Progenitor cell of endocrine pancreas (in vitro differentiated cells): Measurements from ENCODE around the gene CCDC171. TPM values are rescaled to one million over a fixed set of nuclear protein-coding genes. Genes with fewer than 3 reads are reported as not detected.

Experiments used
- DNase-seq: peaks from one replicate; pipeline ENCODE4 v3.0.0; 2021; ENCODE audit warnings: low spot score; ENCODE audit not compliant: unreplicated experiment
- H3K27ac Mint-ChIP-seq: 2 replicates; pipeline ENCODE4 v1.8.0; 2021; ENCODE audit warnings: mild to moderate bottlenecking, moderate library complexity, mixed read lengths
- H3K27me3 Mint-ChIP-seq: 2 replicates; pipeline ENCODE4 v1.8.0; 2021; ENCODE audit warnings: mixed read lengths
- H3K36me3 Mint-ChIP-seq: 2 replicates; pipeline ENCODE4 v1.8.0; 2022; ENCODE audit warnings: mixed read lengths; ENCODE audit not compliant: insufficient read depth
- H3K4me1 Mint-ChIP-seq: 2 replicates; pipeline ENCODE4 v1.8.0; 2021; ENCODE audit warnings: low read depth, mixed read lengths
- H3K4me3 Mint-ChIP-seq: 2 replicates; pipeline ENCODE4 v1.8.0; 2021; ENCODE audit warnings: low read depth, mild to moderate bottlenecking, moderate library complexity, mixed read lengths
- H3K9me3 Mint-ChIP-seq: 2 replicates; pipeline ENCODE4 v1.8.0; 2021; ENCODE audit warnings: low read depth, mixed read lengths
- total RNA-seq: library from RNA; stranded (reverse); gene quantifications from 2 replicates; pipeline ENCODE4 v1.2.1, GENCODE V29; 2021
- TF ChIP-seq, protein P1 (sequence below): fragments of 200-600 bp; sonication (generic); IDR thresholded peaks from one replicate; pipeline ENCODE4 v1.5.0; 2021; ENCODE audit warnings: antibody characterized with exemption, mild to moderate bottlenecking; ENCODE audit not compliant: unreplicated experiment

The CCDC171 gene
- total RNA-seq, 1 donor from 2014 or later = 5.1 TPM

DNA sequence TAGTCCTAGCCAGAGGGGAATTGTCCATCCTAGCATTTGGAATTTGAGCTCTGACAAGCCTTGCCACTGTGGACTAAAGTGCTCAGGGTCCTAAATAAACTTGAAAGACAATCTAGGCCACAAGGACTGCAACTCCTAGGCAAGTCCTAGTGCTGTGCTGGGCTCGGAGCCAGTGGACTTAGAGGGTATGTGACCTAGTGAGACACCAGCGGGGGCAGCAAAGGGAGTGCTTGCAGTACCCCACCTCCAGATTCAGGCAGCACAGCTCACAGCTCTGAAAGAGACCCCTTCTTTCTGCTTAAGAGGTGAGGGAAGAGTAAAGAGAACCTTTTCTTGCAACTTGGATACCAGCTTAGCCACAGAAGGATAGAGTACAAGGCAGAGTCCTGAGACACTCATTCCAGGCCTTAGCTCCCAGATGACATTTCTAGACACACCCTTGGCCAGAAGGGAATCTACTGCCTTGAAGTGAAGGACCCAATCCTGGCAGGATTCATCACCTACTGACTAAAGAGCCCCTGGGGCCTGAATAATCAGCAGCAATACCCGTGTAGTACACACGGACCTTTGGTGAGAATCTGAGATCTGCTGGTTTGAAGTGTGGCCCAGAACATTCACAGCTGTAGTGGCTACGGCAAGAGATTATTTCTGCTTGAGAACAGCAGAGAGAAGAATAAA is 164.6 kb downstream of the CCDC171 start:
- TF ChIP-seq, protein P1, sequence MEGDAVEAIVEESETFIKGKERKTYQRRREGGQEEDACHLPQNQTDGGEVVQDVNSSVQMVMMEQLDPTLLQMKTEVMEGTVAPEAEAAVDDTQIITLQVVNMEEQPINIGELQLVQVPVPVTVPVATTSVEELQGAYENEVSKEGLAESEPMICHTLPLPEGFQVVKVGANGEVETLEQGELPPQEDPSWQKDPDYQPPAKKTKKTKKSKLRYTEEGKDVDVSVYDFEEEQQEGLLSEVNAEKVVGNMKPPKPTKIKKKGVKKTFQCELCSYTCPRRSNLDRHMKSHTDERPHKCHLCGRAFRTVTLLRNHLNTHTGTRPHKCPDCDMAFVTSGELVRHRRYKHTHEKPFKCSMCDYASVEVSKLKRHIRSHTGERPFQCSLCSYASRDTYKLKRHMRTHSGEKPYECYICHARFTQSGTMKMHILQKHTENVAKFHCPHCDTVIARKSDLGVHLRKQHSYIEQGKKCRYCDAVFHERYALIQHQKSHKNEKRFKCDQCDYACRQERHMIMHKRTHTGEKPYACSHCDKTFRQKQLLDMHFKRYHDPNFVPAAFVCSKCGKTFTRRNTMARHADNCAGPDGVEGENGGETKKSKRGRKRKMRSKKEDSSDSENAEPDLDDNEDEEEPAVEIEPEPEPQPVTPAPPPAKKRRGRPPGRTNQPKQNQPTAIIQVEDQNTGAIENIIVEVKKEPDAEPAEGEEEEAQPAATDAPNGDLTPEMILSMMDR = no peak
- no peak for DNase-seq
- Mint-ChIP-seq H3K27me3 (no peaks in the 10 kb centered on the region), H3K27ac (no peak overlapping the region), H3K4me1 (no peaks in the 10 kb centered on the region), H3K36me3 (no peaks in the 10 kb centered on the region), H3K9me3 (no peaks in the 10 kb centered on the region), H3K4me3 (no peak overlapping the region)

DNA sequence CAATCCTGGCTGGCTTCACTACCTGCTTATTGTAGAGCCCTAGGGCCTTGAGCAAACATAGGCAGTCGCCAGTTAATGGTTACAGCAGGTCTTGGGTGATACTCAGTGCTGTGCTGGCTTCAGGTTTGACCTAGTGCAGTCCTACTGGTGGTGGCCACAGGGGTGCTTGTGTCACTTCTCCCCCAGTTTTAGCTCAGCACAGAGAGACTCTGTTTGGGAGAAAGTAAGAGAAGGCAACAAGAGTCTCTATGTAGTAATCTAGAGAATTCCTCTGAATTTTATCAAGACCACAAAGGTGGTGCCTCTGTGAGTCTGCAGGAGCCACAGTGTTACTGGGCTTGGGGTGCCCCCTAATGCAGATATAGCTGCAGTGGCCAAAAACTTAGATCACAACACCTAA is 165.6 kb downstream of the CCDC171 start:
- DNase-seq = no peak
- H3K9me3 Mint-ChIP-seq = no peaks in the 10 kb centered on the region
- H3K4me3 Mint-ChIP-seq = no peak overlapping the region
- TF ChIP-seq, protein P1 = no peak
- no peaks in the 10 kb centered on the region for H3K27me3 Mint-ChIP-seq
- no peak overlapping the region for H3K27ac Mint-ChIP-seq
- peaks cover 3% of the 10 kb centered on the region for H3K4me1 Mint-ChIP-seq
- no peaks in the 10 kb centered on the region for H3K36me3 Mint-ChIP-seq

DNA sequence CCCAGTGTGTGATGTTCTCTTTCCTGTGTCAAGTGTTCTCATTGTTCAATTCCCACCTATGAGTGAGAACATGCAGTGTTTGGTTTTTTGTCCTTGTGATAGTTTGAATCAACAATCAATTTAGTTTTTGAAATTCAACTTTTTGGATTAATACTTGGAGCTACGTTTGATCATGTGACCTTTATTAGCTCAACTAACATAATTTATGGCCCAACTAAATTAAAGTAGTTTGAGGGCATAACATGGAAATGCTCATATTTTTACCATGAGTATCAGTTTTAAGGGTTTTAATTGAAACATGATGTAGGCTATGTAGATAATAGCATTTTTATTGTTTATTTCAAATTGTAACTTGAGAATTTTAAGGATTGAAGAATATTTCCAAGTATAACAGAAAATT is 168.0 kb downstream of the CCDC171 start:
- TF ChIP-seq, protein P1 = no peak
- H3K4me1 Mint-ChIP-seq = peaks cover 3% of the 10 kb centered on the region
- no peaks in the 10 kb centered on the region for H3K36me3 Mint-ChIP-seq
- no peaks in the 10 kb centered on the region for H3K9me3 Mint-ChIP-seq
- DNase-seq = no peak
- H3K4me3 Mint-ChIP-seq = no peak overlapping the region
- no peaks in the 10 kb centered on the region for H3K27me3 Mint-ChIP-seq
- no peak overlapping the region for H3K27ac Mint-ChIP-seq

DNA sequence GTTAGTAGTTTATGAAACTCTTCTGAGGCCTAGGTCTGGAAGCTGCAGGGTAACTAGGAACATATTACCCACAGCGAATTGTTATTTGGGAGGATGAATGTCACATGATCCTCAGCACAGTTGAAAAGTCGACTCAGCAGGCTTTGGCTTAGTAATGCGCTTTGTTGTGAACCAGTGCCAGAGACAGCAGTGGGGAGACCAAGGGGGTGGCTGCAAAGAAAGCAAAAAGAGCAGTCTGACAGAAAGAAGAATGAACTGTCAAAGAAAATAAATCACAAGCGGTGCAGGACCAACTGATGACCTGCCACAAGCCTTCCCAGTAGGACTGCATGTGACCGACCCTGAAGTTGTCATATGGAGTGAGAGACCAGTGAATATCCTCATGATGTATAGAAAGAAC is 170.0 kb downstream of the CCDC171 start:
- TF ChIP-seq, protein P1 = no peak
- H3K9me3 Mint-ChIP-seq = no peaks in the 10 kb centered on the region

DNA sequence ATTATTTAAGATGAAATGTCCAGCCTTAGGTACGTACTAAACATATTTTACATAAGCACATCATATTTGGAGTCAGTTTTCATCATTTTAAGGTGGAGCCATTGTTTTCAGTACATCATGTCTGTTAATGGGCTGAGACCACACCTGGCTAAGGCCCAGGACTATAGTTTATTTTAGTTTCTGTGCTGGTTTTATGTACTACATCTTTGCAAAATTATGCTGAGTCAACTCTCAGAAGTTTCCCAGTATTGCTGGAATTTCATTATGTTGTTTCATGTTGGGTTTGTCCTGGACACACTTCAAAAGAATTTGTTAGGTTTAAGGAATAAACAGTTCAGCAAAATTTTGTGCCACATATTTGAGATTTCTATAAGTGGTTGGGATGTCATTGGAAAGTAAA is 171.2 kb downstream of the CCDC171 start:
- H3K9me3 Mint-ChIP-seq = no peaks in the 10 kb centered on the region
- TF ChIP-seq, protein P1 = no peak
- no peaks in the 10 kb centered on the region for H3K27me3 Mint-ChIP-seq
- H3K4me1 Mint-ChIP-seq = peaks cover 3% of the 10 kb centered on the region
- H3K4me3 Mint-ChIP-seq = no peak overlapping the region
- no peak for DNase-seq
- no peaks in the 10 kb centered on the region for H3K36me3 Mint-ChIP-seq
- no peak overlapping the region for H3K27ac Mint-ChIP-seq

More for the DNA sequence above, 170.0 kb downstream of the CCDC171 start:
- no peak for DNase-seq
- H3K4me3 Mint-ChIP-seq = no peak overlapping the region
- H3K27me3 Mint-ChIP-seq = no peaks in the 10 kb centered on the region
- peak overlapping the region; percentile 67 for H3K27ac Mint-ChIP-seq
- H3K4me1 Mint-ChIP-seq = peaks cover 3% of the 10 kb centered on the region
- no peaks in the 10 kb centered on the region for H3K36me3 Mint-ChIP-seq
